H1 (cell line): ENCODE results near the gene CYB5B. TPM values are rescaled to one million over a fixed set of nuclear protein-coding genes. Genes with fewer than 3 reads are reported as not detected.

Source experiments
- CTCF ChIA-PET: fragments of 300-600 bp; sonication (Branson Sonifier 250); formaldehyde crosslinking; loops from one replicate; lab custom pipeline; 2021; ENCODE audit not compliant: partially characterized antibody; lab: Charles Lee
- POLR2A ChIA-PET: fragments of 300-600 bp; sonication (Branson Sonifier 250); formaldehyde crosslinking; loops from one replicate; lab custom pipeline; 2021; ENCODE audit warnings: inconsistent platforms; ENCODE audit not compliant: partially characterized antibody; lab: Charles Lee
- DNase-seq, 2 experiments: peaks; one replicate each; pipeline versions ENCODE4 v3.0.0 to v3.0.0-alpha.2; 2010 to 2022; ENCODE audit warnings: low spot score in 2 of 2, low read depth in 1 of 2, mixed read lengths in 1 of 2
- FAIRE-seq: peaks from 2 replicates; lab custom pipeline; 2011; peaks lifted over from hg19 to GRCh38; lab: Jason Lieb, UNC
- H2AFZ ChIP-seq: 2 replicates; pipeline ENCODE4 v1.8.1; 2012; ENCODE audit warnings: low read length, inconsistent platforms
- H2AK5ac ChIP-seq: 2 replicates; pipeline ENCODE4 v1.6.1; 2013; ENCODE audit warnings: low read depth, low read length
- H2BK120ac ChIP-seq: replicated peaks from 2 replicates; pipeline ENCODE3; 2013; ENCODE audit warnings: low read depth, low read length, inconsistent platforms
- H2BK12ac ChIP-seq: 2 replicates; pipeline ENCODE4 v1.6.1; 2013; ENCODE audit warnings: low read depth, low read length
- H2BK15ac ChIP-seq: 2 replicates; pipeline ENCODE4 v1.6.1; 2013; ENCODE audit warnings: low read length
- H2BK20ac ChIP-seq: 2 replicates; pipeline ENCODE4 v1.6.1; 2013; ENCODE audit warnings: low read length
- H2BK5ac ChIP-seq: 2 replicates; pipeline ENCODE4 v1.6.1; 2013; ENCODE audit warnings: low read depth, low read length
- H3K14ac ChIP-seq: 2 replicates; pipeline ENCODE4 v1.6.1; 2013; ENCODE audit warnings: inconsistent platforms; ENCODE audit not compliant: insufficient read length
- H3K18ac ChIP-seq: 2 replicates; pipeline ENCODE4 v1.6.1; 2013; ENCODE audit warnings: low read length; ENCODE audit errors: extremely low read depth
- H3K23ac ChIP-seq: 2 replicates; pipeline ENCODE4 v1.6.1; 2013; ENCODE audit warnings: inconsistent platforms; ENCODE audit not compliant: insufficient read length
- H3K23me2 ChIP-seq: 2 replicates; pipeline ENCODE4 v1.6.1; 2013; ENCODE audit warnings: low read depth, low read length
- H3K27ac ChIP-seq: 2 replicates; pipeline ENCODE4 v1.6.1; 2011; ENCODE audit warnings: low read depth, low read length, inconsistent platforms
- H3K27me3 ChIP-seq, 4 experiments: replicated peaks in 1 of 4; 1 replicate in 1 of 4; 2 replicates in 3 of 4; pipeline versions ENCODE4 v1.6.1 to v1.8.1; 2011 to 2013; ENCODE audit warnings: low read length in 3 of 4, mild to moderate bottlenecking in 3 of 4, inconsistent platforms in 2 of 4, mixed read lengths in 2 of 4, moderate library complexity in 1 of 4; ENCODE audit not compliant: control insufficient read depth in 3 of 4, insufficient read depth in 3 of 4; ENCODE audit errors: extremely low read depth in 1 of 4
- H3K36me3 ChIP-seq, 4 experiments: 2 replicates each; pipeline versions ENCODE4 v1.6.1 to v1.8.1; 2011 to 2013; ENCODE audit warnings: mild to moderate bottlenecking in 4 of 4, low read length in 3 of 4, moderate library complexity in 2 of 4, control low read depth in 1 of 4, inconsistent platforms in 1 of 4; ENCODE audit not compliant: insufficient read depth in 4 of 4, control insufficient read depth in 2 of 4
- H3K4ac ChIP-seq: replicated peaks from 2 replicates; pipeline ENCODE3; 2013; ENCODE audit warnings: low read length, low read depth, mixed read lengths, inconsistent platforms; ENCODE audit not compliant: insufficient read length
- H3K4me1 ChIP-seq, 4 experiments: replicated peaks in 1 of 4; 1 replicate in 1 of 4; 2 replicates in 3 of 4; pipeline versions ENCODE4 v1.6.1 to v1.8.1; 2011 to 2013; ENCODE audit warnings: low read length in 3 of 4, inconsistent platforms in 2 of 4, mixed read lengths in 1 of 4; ENCODE audit not compliant: insufficient read depth in 4 of 4, control insufficient read depth in 3 of 4
- H3K4me2 ChIP-seq, 2 experiments: 2 replicates each; pipeline versions ENCODE4 v1.6.1 to v1.8.1; 2011 to 2013; ENCODE audit warnings: low read depth in 2 of 2, low read length in 2 of 2, control low read depth in 1 of 2, inconsistent platforms in 1 of 2, mild to moderate bottlenecking in 1 of 2; ENCODE audit not compliant: insufficient read depth in 1 of 2
- H3K4me3 ChIP-seq, 4 experiments: fragments of 200-600, 300-600 bp in 1 of 4; sonication (generic), shearing (Covaris generic), sonication (Bioruptor Twin) in 1 of 4; 2 replicates each; pipeline versions ENCODE4 v1.5.1 to v1.8.1; 2011 to 2016; ENCODE audit warnings: low read length in 4 of 4, low read depth in 3 of 4, control low read depth in 2 of 4, inconsistent platforms in 2 of 4, mild to moderate bottlenecking in 2 of 4, mixed read lengths in 1 of 4, moderate library complexity in 1 of 4; ENCODE audit not compliant: insufficient read depth in 2 of 4; ENCODE audit errors: extremely low read depth in 1 of 4
- H3K56ac ChIP-seq: replicated peaks from 2 replicates; pipeline ENCODE3; 2013; ENCODE audit warnings: low read depth, mild to moderate bottlenecking, mixed read lengths, low read length, inconsistent platforms; ENCODE audit not compliant: insufficient read length
- H3K79me1 ChIP-seq: 2 replicates; pipeline ENCODE4 v1.6.1; 2013; ENCODE audit warnings: low read depth, low read length, control low read depth
- H3K79me2 ChIP-seq, 2 experiments: 2 replicates each; pipeline versions ENCODE4 v1.6.1 to v1.8.1; 2012 to 2013; ENCODE audit warnings: low read length in 2 of 2, mild to moderate bottlenecking in 2 of 2, inconsistent platforms in 1 of 2; ENCODE audit not compliant: insufficient read depth in 2 of 2, control insufficient read depth in 1 of 2
- H3K9ac ChIP-seq, 4 experiments: replicated peaks in 1 of 4; 1 replicate in 1 of 4; 2 replicates in 3 of 4; pipeline versions ENCODE4 v1.6.1 to v1.8.1; 2011 to 2013; ENCODE audit warnings: low read depth in 3 of 4, low read length in 3 of 4, control low read depth in 2 of 4, mild to moderate bottlenecking in 2 of 4, moderate library complexity in 2 of 4, inconsistent platforms in 1 of 4; ENCODE audit errors: extremely low read depth in 1 of 4
- H3K9me3 ChIP-seq, 2 experiments: 2 replicates each; pipeline versions ENCODE4 v1.6.1 to v1.8.1; 2012 to 2013; ENCODE audit warnings: mild to moderate bottlenecking in 2 of 2, moderate library complexity in 2 of 2, control low read depth in 1 of 2, inconsistent platforms in 1 of 2, low read depth in 1 of 2, low read length in 1 of 2, mixed read lengths in 1 of 2; ENCODE audit not compliant: insufficient read depth in 2 of 2
- H4K20me1 ChIP-seq, 2 experiments: replicated peaks in 1 of 2; 2 replicates each; pipeline versions ENCODE3 to v1.8.1; 2011 to 2013; ENCODE audit warnings: inconsistent platforms in 2 of 2, low read length in 2 of 2, mild to moderate bottlenecking in 1 of 2; ENCODE audit not compliant: insufficient read depth in 2 of 2, control insufficient read depth in 1 of 2
- H4K5ac ChIP-seq: 2 replicates; pipeline ENCODE4 v1.6.1; 2013; ENCODE audit warnings: low read length, low read depth, mixed read lengths, inconsistent platforms; ENCODE audit not compliant: insufficient read length
- H4K8ac ChIP-seq: 2 replicates; pipeline ENCODE4 v1.8.0; 2013; ENCODE audit warnings: mild to moderate bottlenecking, moderate library complexity, low read length, inconsistent platforms; ENCODE audit not compliant: insufficient read depth; ENCODE audit errors: extremely low read depth
- H4K91ac ChIP-seq: replicated peaks from 2 replicates; pipeline ENCODE3; 2013; ENCODE audit warnings: low read length, mixed read lengths, inconsistent platforms; ENCODE audit not compliant: insufficient read length
- ATF3 ChIP-seq: IDR thresholded peaks from 2 replicates; pipeline ENCODE4 v1.6.1; 2011; ENCODE audit warnings: low read depth, mild to moderate bottlenecking, low read length; ENCODE audit not compliant: insufficient read depth
- BACH1 ChIP-seq: IDR thresholded peaks from 2 replicates; pipeline ENCODE4 v1.6.1; 2012; ENCODE audit warnings: low read length, improper control_type of control experiment
- BRCA1 ChIP-seq: IDR thresholded peaks from 2 replicates; pipeline ENCODE4 v1.6.1; 2012; ENCODE audit warnings: low read depth, low read length, improper control_type of control experiment
- KDM4A ChIP-seq: IDR thresholded peaks from one replicate; pipeline ENCODE4 v1.7.1; 2012; ENCODE audit warnings: low read depth, mild to moderate bottlenecking, moderate library complexity, low read length, inconsistent platforms; ENCODE audit not compliant: severe bottlenecking
- MAFK ChIP-seq: IDR thresholded peaks from 2 replicates; pipeline ENCODE4 v1.6.1; 2012; ENCODE audit warnings: low read depth, mild to moderate bottlenecking, improper control_type of control experiment, low read length
- NANOG ChIP-seq: IDR thresholded peaks from 2 replicates; pipeline ENCODE4 v1.6.1; 2011; ENCODE audit warnings: low read length, low read depth, mild to moderate bottlenecking, inconsistent platforms; ENCODE audit not compliant: insufficient read depth, poor library complexity, severe bottlenecking
- PHF8 ChIP-seq: fragments of 200-600 bp; sonication (generic); conservative IDR thresholded peaks from 2 replicates; pipeline ENCODE4 v1.7.1; 2012; ENCODE audit warnings: low read depth, mild to moderate bottlenecking, inconsistent platforms, low read length, moderate library complexity
- POU5F1 ChIP-seq: IDR thresholded peaks from 2 replicates; pipeline ENCODE4 v1.6.1; 2011; ENCODE audit warnings: low read depth, mild to moderate bottlenecking, low read length, moderate library complexity
- SAP30 ChIP-seq: fragments of 300-600 bp; sonication (generic); IDR thresholded peaks from 2 replicates; pipeline ENCODE4 v1.7.1; 2012; ENCODE audit warnings: low read length, moderate library complexity, mild to moderate bottlenecking, inconsistent platforms; ENCODE audit not compliant: insufficient read depth, insufficient replicate concordance
- SUZ12 ChIP-seq: fragments of 200-600 bp; sonication (generic); IDR thresholded peaks from 2 replicates; pipeline ENCODE4 v1.6.1; 2012; ENCODE audit warnings: mild to moderate bottlenecking, inconsistent platforms, low read length, moderate library complexity, mixed read lengths
- WGBS, 2 experiments: shearing (Covaris generic) in 1 of 2; methylation state at CpG; one replicate each; pipeline versions ENCODE4 v1.1.6 to v1.1.7; 2013 to 2015; ENCODE audit warnings: low lambda C conversion rate in 2 of 2, mixed read lengths in 2 of 2, inconsistent platforms in 1 of 2, low coverage in 1 of 2, missing lambda C conversion rate in 1 of 2; ENCODE audit not compliant: insufficient replicate concordance in 2 of 2, insufficient coverage in 1 of 2, insufficient read length in 1 of 2; ENCODE audit errors: extremely low coverage in 1 of 2, missing lambda C conversion rate in 1 of 2; 5-methylcytosine and 5-hydroxymethylcytosine counted together
- polyA plus RNA-seq, 7 experiments: library from polyadenylated mRNA; depleted of rRNA in 3 of 7; stranded (reverse) in 5 of 7; unstranded in 2 of 7; fragments of >200 nt in 5 of 7; fragments of 200-250 nt in 2 of 7; gene quantifications; 1 replicate in 5 of 7; 2 replicates in 1 of 7; 4 replicates in 1 of 7; pipeline versions ENCODE4 v1.2.1 to v1.2.3, GENCODE V29; 2011 to 2013; ENCODE audit warnings: missing spikeins in 2 of 7, mixed read lengths in 2 of 7
- total RNA-seq: library from RNA; stranded (reverse); fragmentation: NEBNext Ultra II Directional; extraction: Animal tissue kit (Norgen Biotek cat#: 25700); gene quantifications from 2 replicates; pipeline ENCODE4 v1.2.1, GENCODE V29; 2021
- TF ChIP-seq, protein P1 (sequence below): IDR thresholded peaks from 2 replicates; pipeline ENCODE4 v1.6.1; 2012; ENCODE audit warnings: low read length, inconsistent platforms

CYB5B gene
- total and polyA plus RNA-seq, 2 of the 8 experiments (the other 6 are each of a cell fraction or from before 2014, with no cell fraction given) = 108 to 127 TPM

DNA sequence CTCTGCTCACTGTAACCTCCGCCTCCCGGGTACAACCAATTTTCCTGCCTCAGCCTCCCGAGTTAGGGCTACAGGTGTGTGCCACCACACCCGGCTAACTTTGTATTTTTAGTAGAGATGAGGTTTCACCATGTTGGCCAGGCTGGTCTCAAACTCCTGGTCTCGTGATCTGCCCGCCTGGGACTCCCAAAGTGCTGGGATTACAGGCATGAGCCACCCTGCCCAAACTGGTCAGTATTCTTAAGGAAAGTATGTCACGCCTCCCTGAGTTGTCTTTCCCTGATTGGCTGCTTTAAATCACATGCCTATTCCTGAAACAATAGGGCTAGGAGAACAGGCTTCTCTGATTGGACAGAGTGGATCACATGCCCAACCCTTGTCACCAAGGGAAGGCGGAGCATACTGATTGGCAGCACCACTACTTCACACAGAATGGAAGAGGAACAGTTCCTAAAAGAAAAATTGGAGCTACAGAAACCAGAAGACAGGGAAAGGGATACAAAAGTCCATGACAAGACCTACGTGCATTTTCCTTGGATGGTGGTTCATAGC lies 17.6 kb upstream of the CYB5B start:
- no peak overlapping the region for H2BK120ac ChIP-seq
- H3K9ac ChIP-seq = no peak overlapping the region
- H3K27ac ChIP-seq = no peak overlapping the region
- H2BK12ac ChIP-seq = no peak overlapping the region
- H3K4ac ChIP-seq = no peak overlapping the region
- no peak overlapping the region for H4K91ac ChIP-seq
- no peak overlapping the region for H3K4me2 ChIP-seq
- no peak overlapping the region for H3K23ac ChIP-seq
- no peak overlapping the region for H4K8ac ChIP-seq
- H2AFZ ChIP-seq = no peak overlapping the region
- no peaks in the 10 kb centered on the region for H3K79me2 ChIP-seq
- no peak overlapping the region for H3K14ac ChIP-seq
- DNase-seq = no peak
- CTCF ChIA-PET = interaction anchor here (0.7 to 0.9 kb wide), 3 partner anchors 8 to 13 kb away, joined by 3 to 4 read pairs (median 4); no protein-coding TSS in a partner anchor
- H4K5ac ChIP-seq = no peak overlapping the region
- WGBS, 2 experiments = 94% methylated on average over 9 of the region's 9 CpGs; no CpG with 5 or more reads in 1 of the 2 experiments
- POLR2A ChIA-PET = no interaction called here
- H4K20me1 ChIP-seq = no peaks in the 10 kb centered on the region
- H3K79me1 ChIP-seq = no peaks in the 10 kb centered on the region
- H3K18ac ChIP-seq = no peak overlapping the region
- no peaks in the 10 kb centered on the region for H3K36me3 ChIP-seq
- peaks cover 0 to 4% (median 1%) of the 10 kb centered on the region in 4 experiments; a peak in 2 of 7 replicates for H3K4me1 ChIP-seq
- H3K23me2 ChIP-seq = no peaks in the 10 kb centered on the region
- H3K27me3 ChIP-seq = no peaks in the 10 kb centered on the region
- FAIRE-seq = no peak
- no peak overlapping the region for H2AK5ac ChIP-seq
- no peak overlapping the region for H3K56ac ChIP-seq
- no peak overlapping the region for H2BK5ac ChIP-seq
- H2BK20ac ChIP-seq = no peak overlapping the region
- no peak overlapping the region for H3K4me3 ChIP-seq
- no peaks in the 10 kb centered on the region for H3K9me3 ChIP-seq
- H2BK15ac ChIP-seq = no peak overlapping the region
- TF ChIP-seq MAFK (no peak), KDM4A (no peak), PHF8 (no peak), POU5F1 (no peak), SAP30 (no peak), BRCA1 (no peak), ATF3 (peak; percentile 76), SUZ12 (no peak), NANOG (no peak), BACH1 (no peak)
- TF ChIP-seq, protein P1, sequence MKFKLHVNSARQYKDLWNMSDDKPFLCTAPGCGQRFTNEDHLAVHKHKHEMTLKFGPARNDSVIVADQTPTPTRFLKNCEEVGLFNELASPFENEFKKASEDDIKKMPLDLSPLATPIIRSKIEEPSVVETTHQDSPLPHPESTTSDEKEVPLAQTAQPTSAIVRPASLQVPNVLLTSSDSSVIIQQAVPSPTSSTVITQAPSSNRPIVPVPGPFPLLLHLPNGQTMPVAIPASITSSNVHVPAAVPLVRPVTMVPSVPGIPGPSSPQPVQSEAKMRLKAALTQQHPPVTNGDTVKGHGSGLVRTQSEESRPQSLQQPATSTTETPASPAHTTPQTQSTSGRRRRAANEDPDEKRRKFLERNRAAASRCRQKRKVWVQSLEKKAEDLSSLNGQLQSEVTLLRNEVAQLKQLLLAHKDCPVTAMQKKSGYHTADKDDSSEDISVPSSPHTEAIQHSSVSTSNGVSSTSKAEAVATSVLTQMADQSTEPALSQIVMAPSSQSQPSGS = no peak
